Panc1 (cell line): Measurements from ENCODE around the gene SLC66A2. TPM values are rescaled to one million over a fixed set of nuclear protein-coding genes. Genes with fewer than 3 reads are reported as not detected.

ENCODE experiments used
- ATAC-seq: fragments of 200-7000 bp; cut with Tn5 transposase; 2 replicates; pipeline ENCODE4 v1.9.1; 2020; ENCODE audit warnings: mild to moderate bottlenecking, moderate library complexity
- BruUV-seq: library from RNA; stranded (reverse); fragments of 400-500 nt; replicated peaks from 2 replicates; lab custom pipeline; 2021; lab: Mats Ljungman, UMichigan
- CTCF ChIA-PET: fragments of 300-600 bp; sonication (Branson Sonifier 250); formaldehyde crosslinking; loops from one replicate; lab custom pipeline; 2022; ENCODE audit warnings: antibody characterized with exemption; lab: Charles Lee
- POLR2A ChIA-PET: fragments of 300-600 bp; sonication (Branson Sonifier 250); formaldehyde crosslinking; loops from one replicate; lab custom pipeline; 2022; ENCODE audit warnings: antibody characterized with exemption; lab: Charles Lee
- DNase-seq: peaks from one replicate; pipeline ENCODE4 v3.0.0-alpha.2; 2010; ENCODE audit warnings: low read depth, low spot score
- H3K27ac ChIP-seq: 2 replicates; pipeline ENCODE4 v1.5.1; 2011; ENCODE audit warnings: mild to moderate bottlenecking, low read length, inconsistent platforms
- H3K27me3 ChIP-seq: fragments of 200-500 bp; sonication (Bioruptor generic); 2 replicates; pipeline ENCODE4 v1.6.0; 2014; ENCODE audit warnings: low read length, inconsistent platforms; ENCODE audit not compliant: control insufficient read depth, insufficient read depth
- H3K36me3 ChIP-seq: fragments of 200-500 bp; sonication (Bioruptor generic); 2 replicates; pipeline ENCODE4 v1.5.1; 2014; ENCODE audit warnings: inconsistent platforms, mild to moderate bottlenecking, low read length, moderate library complexity; ENCODE audit not compliant: control insufficient read depth, insufficient read depth
- H3K4me1 ChIP-seq: 2 replicates; pipeline ENCODE4 v1.5.1; 2011; ENCODE audit warnings: inconsistent platforms, mild to moderate bottlenecking, low read length, moderate library complexity; ENCODE audit not compliant: control insufficient read depth, insufficient read depth
- H3K4me3 ChIP-seq, 2 experiments: 2 replicates each; pipeline ENCODE4 v1.5.1; 2011 to 2012; ENCODE audit warnings: low read depth in 2 of 2, low read length in 2 of 2, mild to moderate bottlenecking in 2 of 2, inconsistent platforms in 1 of 2, moderate library complexity in 1 of 2
- H3K9me3 ChIP-seq: fragments of 200-500 bp; sonication (Bioruptor generic); 2 replicates; pipeline ENCODE4 v1.5.1; 2014; ENCODE audit warnings: low read depth, mild to moderate bottlenecking, inconsistent platforms, low read length, moderate library complexity; ENCODE audit not compliant: control insufficient read depth, insufficient read depth
- CTCF ChIP-seq: fragments of 450-650 bp; IDR thresholded peaks from 2 replicates; pipeline ENCODE4 v1.5.1; 2017; ENCODE audit warnings: mild to moderate bottlenecking
- POLR2AphosphoS5 ChIP-seq: IDR thresholded peaks from 2 replicates; pipeline ENCODE4 v1.6.1; 2012; ENCODE audit warnings: mild to moderate bottlenecking, low read depth, low read length, moderate library complexity
- REST ChIP-seq, 2 experiments: IDR thresholded peaks; 2 replicates each; pipeline ENCODE4 v1.6.1; 2011 to 2012; ENCODE audit warnings: low read depth in 2 of 2, control low read depth in 1 of 2, low read length in 1 of 2, mild to moderate bottlenecking in 1 of 2, moderate library complexity in 1 of 2; ENCODE audit not compliant: insufficient read depth in 1 of 2
- SIN3A ChIP-seq: IDR thresholded peaks from 2 replicates; pipeline ENCODE4 v1.6.1; 2012; ENCODE audit warnings: low read depth, mild to moderate bottlenecking, low read length, moderate library complexity, borderline replicate concordance; ENCODE audit not compliant: insufficient read depth
- TCF7L2 ChIP-seq: IDR thresholded peaks from 2 replicates; pipeline ENCODE4 v1.6.1; 2011; ENCODE audit warnings: mild to moderate bottlenecking, low read depth, low read length, inconsistent platforms
- in situ Hi-C: cut with HindIII; loops from 2 replicates; pipeline ENCODE4 v1.10.0; 2016; ENCODE audit warnings: low sequenced_read_pairs, low pct_unique_long_range_greater_than_20kb
- intact Hi-C: fragments of 100-400 bp; cut with micrococcal nuclease; formaldehyde crosslinking; loops from one replicate; pipeline ENCODE4 v1.10.0; 2022; ENCODE audit not compliant: unreplicated experiment
- total RNA-seq: library from RNA; stranded (reverse); gene quantifications from one replicate; pipeline ENCODE4 v1.2.1, GENCODE V29; 2021; ENCODE audit not compliant: unreplicated experiment

SLC66A2 gene
- total RNA-seq, 1 experiment from 2014 or later, result 92.5 TPM

- peaks cover 22% of the 10 kb centered on the region for H3K27me3 ChIP-seq
- intact Hi-C loops, result no loop called here
- no peak overlapping the region for H3K4me3 ChIP-seq
- in situ Hi-C loops, result no loop called here
- CTCF ChIA-PET, result no interaction called here
- no peaks in the 10 kb centered on the region for H3K9me3 ChIP-seq
- no TSS peak for BruUV-seq
- no peak overlapping the region for H3K27ac ChIP-seq
- TF ChIP-seq POLR2AphosphoS5 (no peak), REST (IDR thresholded peaks at IDR 0.05; ENCODE audit: insufficient read depth in 1 of 2, low read depth in 2 of 2, low read length in 1 of 2) (no peak), SIN3A (no peak), TCF7L2 (no peak), CTCF (no peak)
- DNase-seq, result no peak
- H3K36me3 ChIP-seq, result no peaks in the 10 kb centered on the region
- no peak for ATAC-seq
- POLR2A ChIA-PET, result no interaction called here
- no peaks in the 10 kb centered on the region for H3K4me1 ChIP-seq
Observed at GRCh38 chr18:79863161-79864005, 88.1 kb downstream of the SLC66A2 start.

- BruUV-seq, result no TSS peak
- ChIA-PET POLR2A (no interaction called here), CTCF (no interaction called here)
- Histone ChIP-seq H3K4me3 (no peak overlapping the region), H3K4me1 (no peaks in the 10 kb centered on the region), H3K9me3 (no peaks in the 10 kb centered on the region), H3K27ac (no peak overlapping the region), H3K36me3 (no peaks in the 10 kb centered on the region), H3K27me3 (peaks cover 22% of the 10 kb centered on the region)
- ATAC-seq, result no peak
- DNase-seq, result no peak
- intact Hi-C loops, result no loop called here
- TF ChIP-seq REST (IDR thresholded peaks at IDR 0.05; ENCODE audit: insufficient read depth in 1 of 2, low read depth in 2 of 2, low read length in 1 of 2) (no peak), SIN3A (no peak), POLR2AphosphoS5 (no peak), TCF7L2 (no peak), CTCF (no peak)
- in situ Hi-C loops, result no loop called here
Observed at GRCh38 chr18:79862562-79862961, 88.9 kb downstream of the SLC66A2 start.
